Measurements from ENCODE around the gene SNX2. TPM values are rescaled to one million over a fixed set of nuclear protein-coding genes. Genes with fewer than 3 reads are reported as not detected.

The SNX2 gene
- total and polyA plus RNA-seq, 9 of the 15 experiments (the other 6 are each of a cell fraction or from before 2014, with no cell fraction given) = 35.2 to 86.0 (median 58.1) TPM

DNA sequence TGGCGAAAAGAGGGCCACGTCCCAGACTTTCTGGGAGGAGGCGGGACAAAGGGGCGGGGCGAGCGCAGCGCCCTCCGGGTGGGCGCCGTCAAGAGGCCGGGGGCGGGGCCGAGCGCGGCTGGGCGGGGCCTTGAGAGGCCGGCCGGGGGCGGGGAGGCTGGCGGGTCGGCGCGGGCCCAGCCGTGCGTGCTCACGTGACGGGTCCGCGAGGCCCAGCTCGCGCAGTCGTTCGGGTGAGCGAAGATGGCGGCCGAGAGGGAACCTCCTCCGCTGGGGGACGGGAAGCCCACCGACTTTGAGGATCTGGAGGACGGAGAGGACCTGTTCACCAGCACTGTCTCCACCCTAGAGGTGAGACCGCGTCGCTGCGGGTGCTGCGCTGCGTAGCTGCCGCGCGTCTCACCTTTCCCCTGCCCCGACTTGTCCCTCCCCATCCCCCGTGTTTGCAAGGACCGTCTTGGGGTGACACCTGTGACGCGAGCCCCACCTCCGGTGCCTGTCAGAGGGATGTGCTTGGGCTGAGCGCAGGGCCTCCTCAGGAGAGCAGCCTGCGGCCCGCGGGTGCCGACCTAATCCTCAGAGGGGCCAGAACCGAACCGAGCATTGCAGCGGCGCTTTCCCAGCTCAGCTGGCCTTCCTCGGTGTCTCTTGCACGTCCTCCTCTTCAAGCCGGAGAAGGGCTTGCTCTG is at the start of gene SNX2 (continued):
- TF ChIP-seq ZBTB2 (IDR thresholded peaks at IDR 0.05) (no peak), ZNF140 (CRISPR knock-in tag; IDR thresholded peaks at IDR 0.05) (no peak), GABPA (tag; conservative IDR thresholded peaks at IDR 0.05; ENCODE audit: low read depth) (no peak), SREBF1 (IDR thresholded peaks at IDR 0.05; ENCODE audit: borderline replicate concordance, low read depth, low read length) (no peak), BACH1 (tag; IDR thresholded peaks at IDR 0.05) (no peak), CTCF (IDR thresholded peaks at IDR 0.05 in 2 of 3, conservative IDR thresholded peaks at IDR 0.05 in 1 of 3; ENCODE audit: insufficient read depth in 2 of 3, low read depth in 1 of 3, low read length in 3 of 3) (peak in 1 of 3 experiments; percentile 15; a peak in 1 of 6 replicates), CTBP1 (IDR thresholded peaks at IDR 0.05; ENCODE audit: borderline replicate concordance) (peak; percentile 65; the same call in 1 of the 2 replicates), RCOR1 (IDR thresholded peaks at IDR 0.05; ENCODE audit: borderline replicate concordance in 1 of 2, low read depth in 2 of 2, low read length in 2 of 2) (no peak), ZNF197 (CRISPR knock-in tag; IDR thresholded peaks at IDR 0.05; ENCODE audit: low read depth) (no peak), NR2C2 (CRISPR knock-in tag; IDR thresholded peaks at IDR 0.05) (peak; percentile 44; the same call in 1 of the 2 replicates), NR2C2 (tag; IDR thresholded peaks at IDR 0.05) (no peak), POLR2AphosphoS2 (IDR thresholded peaks at IDR 0.05; ENCODE audit: low read length) (no peak), CBX1 (IDR thresholded peaks at IDR 0.05; ENCODE audit: low read depth) (peak; percentile 57), USF1 (CRISPR knock-in tag; IDR thresholded peaks at IDR 0.05) (peak; percentile 88)
- TF ChIP-seq, protein P1, sequence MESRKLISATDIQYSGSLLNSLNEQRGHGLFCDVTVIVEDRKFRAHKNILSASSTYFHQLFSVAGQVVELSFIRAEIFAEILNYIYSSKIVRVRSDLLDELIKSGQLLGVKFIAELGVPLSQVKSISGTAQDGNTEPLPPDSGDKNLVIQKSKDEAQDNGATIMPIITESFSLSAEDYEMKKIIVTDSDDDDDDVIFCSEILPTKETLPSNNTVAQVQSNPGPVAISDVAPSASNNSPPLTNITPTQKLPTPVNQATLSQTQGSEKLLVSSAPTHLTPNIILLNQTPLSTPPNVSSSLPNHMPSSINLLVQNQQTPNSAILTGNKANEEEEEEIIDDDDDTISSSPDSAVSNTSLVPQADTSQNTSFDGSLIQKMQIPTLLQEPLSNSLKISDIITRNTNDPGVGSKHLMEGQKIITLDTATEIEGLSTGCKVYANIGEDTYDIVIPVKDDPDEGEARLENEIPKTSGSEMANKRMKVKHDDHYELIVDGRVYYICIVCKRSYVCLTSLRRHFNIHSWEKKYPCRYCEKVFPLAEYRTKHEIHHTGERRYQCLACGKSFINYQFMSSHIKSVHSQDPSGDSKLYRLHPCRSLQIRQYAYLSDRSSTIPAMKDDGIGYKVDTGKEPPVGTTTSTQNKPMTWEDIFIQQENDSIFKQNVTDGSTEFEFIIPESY (CRISPR knock-in tag; IDR thresholded peaks at IDR 0.05) = no peak
- TF ChIP-seq, protein P2, sequence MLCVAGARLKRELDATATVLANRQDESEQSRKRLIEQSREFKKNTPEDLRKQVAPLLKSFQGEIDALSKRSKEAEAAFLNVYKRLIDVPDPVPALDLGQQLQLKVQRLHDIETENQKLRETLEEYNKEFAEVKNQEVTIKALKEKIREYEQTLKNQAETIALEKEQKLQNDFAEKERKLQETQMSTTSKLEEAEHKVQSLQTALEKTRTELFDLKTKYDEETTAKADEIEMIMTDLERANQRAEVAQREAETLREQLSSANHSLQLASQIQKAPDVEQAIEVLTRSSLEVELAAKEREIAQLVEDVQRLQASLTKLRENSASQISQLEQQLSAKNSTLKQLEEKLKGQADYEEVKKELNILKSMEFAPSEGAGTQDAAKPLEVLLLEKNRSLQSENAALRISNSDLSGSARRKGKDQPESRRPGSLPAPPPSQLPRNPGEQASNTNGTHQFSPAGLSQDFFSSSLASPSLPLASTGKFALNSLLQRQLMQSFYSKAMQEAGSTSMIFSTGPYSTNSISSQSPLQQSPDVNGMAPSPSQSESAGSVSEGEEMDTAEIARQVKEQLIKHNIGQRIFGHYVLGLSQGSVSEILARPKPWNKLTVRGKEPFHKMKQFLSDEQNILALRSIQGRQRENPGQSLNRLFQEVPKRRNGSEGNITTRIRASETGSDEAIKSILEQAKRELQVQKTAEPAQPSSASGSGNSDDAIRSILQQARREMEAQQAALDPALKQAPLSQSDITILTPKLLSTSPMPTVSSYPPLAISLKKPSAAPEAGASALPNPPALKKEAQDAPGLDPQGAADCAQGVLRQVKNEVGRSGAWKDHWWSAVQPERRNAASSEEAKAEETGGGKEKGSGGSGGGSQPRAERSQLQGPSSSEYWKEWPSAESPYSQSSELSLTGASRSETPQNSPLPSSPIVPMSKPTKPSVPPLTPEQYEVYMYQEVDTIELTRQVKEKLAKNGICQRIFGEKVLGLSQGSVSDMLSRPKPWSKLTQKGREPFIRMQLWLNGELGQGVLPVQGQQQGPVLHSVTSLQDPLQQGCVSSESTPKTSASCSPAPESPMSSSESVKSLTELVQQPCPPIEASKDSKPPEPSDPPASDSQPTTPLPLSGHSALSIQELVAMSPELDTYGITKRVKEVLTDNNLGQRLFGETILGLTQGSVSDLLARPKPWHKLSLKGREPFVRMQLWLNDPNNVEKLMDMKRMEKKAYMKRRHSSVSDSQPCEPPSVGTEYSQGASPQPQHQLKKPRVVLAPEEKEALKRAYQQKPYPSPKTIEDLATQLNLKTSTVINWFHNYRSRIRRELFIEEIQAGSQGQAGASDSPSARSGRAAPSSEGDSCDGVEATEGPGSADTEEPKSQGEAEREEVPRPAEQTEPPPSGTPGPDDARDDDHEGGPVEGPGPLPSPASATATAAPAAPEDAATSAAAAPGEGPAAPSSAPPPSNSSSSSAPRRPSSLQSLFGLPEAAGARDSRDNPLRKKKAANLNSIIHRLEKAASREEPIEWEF (CRISPR knock-in tag; IDR thresholded peaks at IDR 0.05) = no peak

All from K562 (cell line).